Suprapubic skin (tissue), 4 donors: Measurements from ENCODE around the gene TEAD1. TPM values are rescaled to one million over a fixed set of nuclear protein-coding genes. Genes with fewer than 3 reads are reported as not detected.

Source experiments
- DNase-seq, 2 donors: peaks; one replicate each; pipeline ENCODE4 v3.0.0-alpha.2; 2019; ENCODE audit warnings: low spot score in 2 of 2
- H3K27ac ChIP-seq: fragments of 200-600 bp; sonication (generic); one replicate; pipeline ENCODE4 v1.5.1; 2019
- H3K27me3 ChIP-seq: fragments of 200-600 bp; sonication (generic); one replicate; pipeline ENCODE4 v1.5.1; 2019
- H3K36me3 ChIP-seq: fragments of 200-600 bp; sonication (generic); one replicate; pipeline ENCODE4 v1.5.1; 2019
- H3K4me1 ChIP-seq: fragments of 200-600 bp; sonication (generic); one replicate; pipeline ENCODE4 v1.5.1; 2019
- H3K4me3 ChIP-seq: fragments of 200-600 bp; sonication (generic); one replicate; pipeline ENCODE4 v1.5.1; 2019; ENCODE audit warnings: mild to moderate bottlenecking
- H3K9me3 ChIP-seq: fragments of 200-600 bp; sonication (generic); one replicate; pipeline ENCODE4 v1.5.1; 2019
- CTCF ChIP-seq, 2 donors: fragments of 200-600 bp in 1 of 2; fragments of 450-650 bp in 1 of 2; sonication (generic) in 1 of 2; IDR thresholded peaks; one replicate each; pipeline ENCODE4 v1.5.1; 2016 to 2019; ENCODE audit warnings: antibody characterized with exemption in 2 of 2, mild to moderate bottlenecking in 1 of 2, moderate library complexity in 1 of 2
- EP300 ChIP-seq: sonication (generic); formaldehyde crosslinking; IDR thresholded peaks from one replicate; pipeline ENCODE4 v1.6.1; 2017; ENCODE audit warnings: antibody characterized with exemption
- POLR2A ChIP-seq, 2 donors: fragments of 450-650 bp; IDR thresholded peaks; one replicate each; pipeline ENCODE4 v1.6.1; 2017; ENCODE audit warnings: antibody characterized with exemption in 2 of 2, mild to moderate bottlenecking in 2 of 2, moderate library complexity in 2 of 2
- POLR2AphosphoS5 ChIP-seq, 3 donors: sonication (generic); formaldehyde crosslinking; IDR thresholded peaks; one replicate each; pipeline ENCODE4 v1.6.1; 2017; ENCODE audit warnings: antibody characterized with exemption in 3 of 3
- WGBS: methylation state at CpG from one replicate; pipeline ENCODE4 v1.1.5; 2018; 5-methylcytosine and 5-hydroxymethylcytosine counted together
- total RNA-seq, 4 donors: library from RNA; depleted of rRNA; stranded (reverse); fragments of >200 nt; gene quantifications; one replicate each; pipeline ENCODE4 v1.1.0, GENCODE V29; 2016

TEAD1 gene
- total RNA-seq, 4 donors from 2014 or later, result 60.3 to 84.8 (median 72.4) TPM

GRCh38 chr11:12653729-12654128 is 20.5 kb upstream of the TEAD1 start:
- no peak for DNase-seq
- no peak for TF ChIP-seq POLR2AphosphoS5 (IDR thresholded peaks at IDR 0.05)
- no peak for TF ChIP-seq POLR2A (IDR thresholded peaks at IDR 0.05)
- no peak for TF ChIP-seq CTCF (IDR thresholded peaks at IDR 0.05)
- no peak for TF ChIP-seq EP300
- 93% methylated on average over 7 of the region's 7 CpGs for WGBS

GRCh38 chr11:12655842-12656241 is 18.4 kb upstream of the TEAD1 start:
- Histone ChIP-seq H3K27ac (no peak overlapping the region), H3K4me1 (no peaks in the 10 kb centered on the region), H3K27me3 (no peaks in the 10 kb centered on the region), H3K9me3 (peaks cover 4% of the 10 kb centered on the region), H3K4me3 (no peak overlapping the region), H3K36me3 (no peaks in the 10 kb centered on the region)
- DNase-seq, result no peak
- no peak for TF ChIP-seq POLR2A (IDR thresholded peaks at IDR 0.05)
- no peak for TF ChIP-seq CTCF (IDR thresholded peaks at IDR 0.05)
- TF ChIP-seq EP300, result no peak
- no peak for TF ChIP-seq POLR2AphosphoS5 (IDR thresholded peaks at IDR 0.05)

More at GRCh38 chr11:12653729-12654128, 20.5 kb upstream of the TEAD1 start:
- H3K27me3 ChIP-seq, result no peaks in the 10 kb centered on the region
- no peaks in the 10 kb centered on the region for H3K4me1 ChIP-seq
- no peaks in the 10 kb centered on the region for H3K36me3 ChIP-seq
- H3K4me3 ChIP-seq, result no peak overlapping the region
- H3K27ac ChIP-seq, result no peak overlapping the region
- peaks cover 4% of the 10 kb centered on the region for H3K9me3 ChIP-seq

GRCh38 chr11:12657336-12657735 is 16.9 kb upstream of the TEAD1 start:
- Histone ChIP-seq H3K4me3 (no peak overlapping the region), H3K27ac (no peak overlapping the region), H3K27me3 (no peaks in the 10 kb centered on the region), H3K36me3 (no peaks in the 10 kb centered on the region), H3K4me1 (no peaks in the 10 kb centered on the region), H3K9me3 (peaks cover 4% of the 10 kb centered on the region)
- DNase-seq, result no peak
- no peak for TF ChIP-seq EP300
- no peak for TF ChIP-seq POLR2A (IDR thresholded peaks at IDR 0.05)
- no peak for TF ChIP-seq POLR2AphosphoS5 (IDR thresholded peaks at IDR 0.05)
- no peak for TF ChIP-seq CTCF (IDR thresholded peaks at IDR 0.05)
- 91% methylated on average over 3 of the region's 3 CpGs for WGBS

GRCh38 chr11:12657981-12658380 is 16.2 kb upstream of the TEAD1 start:
- no peak for TF ChIP-seq POLR2AphosphoS5 (IDR thresholded peaks at IDR 0.05)
- no peak for TF ChIP-seq CTCF (IDR thresholded peaks at IDR 0.05)
- no peak for TF ChIP-seq EP300
- TF ChIP-seq POLR2A (IDR thresholded peaks at IDR 0.05), result no peak
- no peak for DNase-seq

GRCh38 chr11:12662101-12662689 is 12.0 kb upstream of the TEAD1 start:
- Histone ChIP-seq H3K27me3 (no peaks in the 10 kb centered on the region), H3K27ac (no peak overlapping the region), H3K4me3 (no peak overlapping the region), H3K4me1 (no peaks in the 10 kb centered on the region), H3K36me3 (no peaks in the 10 kb centered on the region), H3K9me3 (no peaks in the 10 kb centered on the region)
- DNase-seq, result no peak
- TF ChIP-seq POLR2AphosphoS5 (IDR thresholded peaks at IDR 0.05), result no peak
- TF ChIP-seq POLR2A (IDR thresholded peaks at IDR 0.05), result no peak
- TF ChIP-seq CTCF (IDR thresholded peaks at IDR 0.05), result no peak
- TF ChIP-seq EP300, result no peak
- 95% methylated on average over 8 of the region's 8 CpGs for WGBS

More at GRCh38 chr11:12657981-12658380, 16.2 kb upstream of the TEAD1 start:
- Histone ChIP-seq H3K27me3 (no peaks in the 10 kb centered on the region), H3K4me3 (no peak overlapping the region), H3K4me1 (no peaks in the 10 kb centered on the region), H3K27ac (no peak overlapping the region), H3K36me3 (no peaks in the 10 kb centered on the region), H3K9me3 (peaks cover 4% of the 10 kb centered on the region)
- 95% methylated on average over 2 of the region's 2 CpGs for WGBS
